Left lung (tissue), 10 donors: ENCODE measurements around the gene KIR3DL1. TPM values are rescaled to one million over a fixed set of nuclear protein-coding genes. Genes with fewer than 3 reads are reported as not detected.

Experiments used
- ATAC-seq: fragments of 200-7000 bp; cut with Tn5 transposase; one replicate; pipeline ENCODE4 v1.9.1; 2020; ENCODE audit warnings: moderate library complexity
- DNase-seq, 4 donors: peaks; one replicate each; pipeline ENCODE4 v3.0.0-alpha.2; 2013 to 2020
- H3K27ac ChIP-seq, 2 donors: fragments of 200-600 bp; sonication (generic) in 1 of 2; one replicate each; pipeline versions ENCODE4 v1.5.0 to v1.8.0; 2020 to 2021
- H3K27me3 ChIP-seq, 2 donors: fragments of 200-600 bp; sonication (generic) in 1 of 2; one replicate each; pipeline versions ENCODE4 v1.5.0 to v1.8.0; 2020 to 2021
- H3K36me3 ChIP-seq, 2 donors: fragments of 200-600 bp; sonication (generic) in 1 of 2; one replicate each; pipeline versions ENCODE4 v1.5.0 to v1.8.0; 2020 to 2021
- H3K4me1 ChIP-seq, 2 donors: fragments of 200-600 bp; one replicate each; pipeline ENCODE4 v1.8.0; 2021
- H3K4me3 ChIP-seq, 2 donors: fragments of 200-600 bp; sonication (generic) in 1 of 2; one replicate each; pipeline versions ENCODE4 v1.5.0 to v1.8.0; 2020 to 2021; ENCODE audit warnings: mild to moderate bottlenecking in 1 of 2
- H3K9me3 ChIP-seq, 2 donors: fragments of 200-600 bp; sonication (generic) in 1 of 2; one replicate each; pipeline versions ENCODE4 v1.5.0 to v1.8.0; 2020 to 2021
- CTCF ChIP-seq, 2 donors: fragments of 200-600 bp; sonication (generic) in 1 of 2; IDR thresholded peaks; one replicate each; pipeline versions ENCODE4 v1.5.0 to v1.8.0; 2021; ENCODE audit warnings: antibody characterized with exemption in 2 of 2
- intact Hi-C, 2 donors: fragments of 100-400 bp; cut with DNase I; formaldehyde crosslinking; loops; one replicate each; pipeline versions ENCODE4 v1.11.2 to v1.14.2; 2022
- polyA plus RNA-seq, 6 donors: library from polyadenylated mRNA; unstranded; fragments of 120-200 nt; gene quantifications; one replicate each; pipeline ENCODE4 v1.2.1, GENCODE V29; 2013; ENCODE audit not compliant: insufficient read length in 6 of 6
- total RNA-seq, 2 donors: library from RNA; stranded (reverse); fragmentation: NEBNext Ultra II Directional; extraction: Animal tissue kit (Norgen Biotek cat#: 25700); gene quantifications; one replicate each; pipeline ENCODE4 v1.2.1, GENCODE V29; 2021
- donor health status: DM: no; HTN: yes; CAD: no.
- donor health status: DM: no; HTN: no; CAD: no.

The KIR3DL1 gene
- total and polyA plus RNA-seq, 8 donors: 0.08 to 0.76 (median 0.15) TPM; not detected in 3

DNA sequence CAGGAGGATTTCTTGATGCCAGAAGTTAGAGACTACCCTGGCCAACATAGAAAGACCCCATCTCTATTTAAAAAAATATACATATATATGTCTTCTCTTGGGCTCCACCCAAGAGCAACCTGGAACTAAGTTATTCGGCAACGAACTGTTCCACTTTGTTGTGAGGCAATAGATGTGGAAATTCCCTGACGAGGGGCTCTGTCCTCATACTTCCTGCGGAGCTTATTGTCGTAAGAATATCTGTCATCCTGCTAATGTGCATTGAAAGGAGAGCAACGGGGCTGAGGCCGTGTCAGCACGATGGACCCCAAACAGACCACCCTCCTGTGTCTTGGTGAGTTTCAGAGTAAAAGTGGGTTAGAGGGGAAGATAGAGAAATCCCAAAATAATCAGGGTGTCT lies 57.7 kb downstream of the KIR3DL1 start, which contains the start of gene FCAR:
Gene FCAR, plus strand, starts transcription at position 246 of the 400 bp plus-strand sequence. Its CDS starts 55 bp downstream, at position 301.
- H3K4me3 ChIP-seq: peak within 1 kb of the TSS in 1 of 2 donors; percentile 38
- H3K27ac ChIP-seq: peak within 1 kb of the TSS in 1 of 2 donors; percentile 84
- no peak for TF ChIP-seq CTCF (IDR thresholded peaks at IDR 0.05)
- peaks cover 0 to 34% of the 10 kb centered on the region in 2 donors for H3K4me1 ChIP-seq
- no peaks in the 10 kb centered on the region for H3K9me3 ChIP-seq
- intact Hi-C loops: no loop called here
- DNase-seq (peak in 1 of 4 donors; percentile 39), ATAC-seq (no peak)
- H3K36me3 ChIP-seq: no peaks in the 10 kb centered on the region
- peaks cover 0 to 16% of the 10 kb centered on the region in 2 donors for H3K27me3 ChIP-seq

DNA sequence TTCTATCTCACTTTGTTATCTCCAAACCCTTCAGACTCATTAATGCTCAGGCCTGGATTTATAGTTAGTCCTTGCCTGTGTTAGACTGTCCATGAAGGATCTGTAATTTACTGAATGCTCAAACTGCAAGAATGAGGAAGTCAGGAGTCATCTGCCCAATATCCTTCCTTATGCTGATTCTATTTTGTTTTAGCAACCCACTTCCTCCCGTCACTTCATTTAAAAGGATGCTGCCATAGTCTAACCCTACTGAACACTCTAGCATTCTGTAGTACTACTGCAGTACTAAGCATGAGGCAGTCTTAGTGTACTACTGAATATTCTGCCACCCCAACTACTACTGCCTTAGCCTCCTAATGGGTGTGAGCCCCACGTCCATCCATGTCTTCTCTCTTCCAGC lies 59.2 kb downstream of the KIR3DL1 start:
- Histone ChIP-seq H3K4me3 (peak overlapping the region in 1 of 2 donors; percentile 38), H3K27me3 (peaks cover 0 to 15% of the 10 kb centered on the region in 2 donors), H3K9me3 (no peaks in the 10 kb centered on the region), H3K27ac (peak overlapping the region in 1 of 2 donors; percentile 84), H3K4me1 (peaks cover 0 to 38% of the 10 kb centered on the region in 2 donors), H3K36me3 (no peaks in the 10 kb centered on the region)
- intact Hi-C loops: no loop called here
- ATAC-seq (peak; percentile 57), DNase-seq (no peak)
- no peak for TF ChIP-seq CTCF (IDR thresholded peaks at IDR 0.05)

DNA sequence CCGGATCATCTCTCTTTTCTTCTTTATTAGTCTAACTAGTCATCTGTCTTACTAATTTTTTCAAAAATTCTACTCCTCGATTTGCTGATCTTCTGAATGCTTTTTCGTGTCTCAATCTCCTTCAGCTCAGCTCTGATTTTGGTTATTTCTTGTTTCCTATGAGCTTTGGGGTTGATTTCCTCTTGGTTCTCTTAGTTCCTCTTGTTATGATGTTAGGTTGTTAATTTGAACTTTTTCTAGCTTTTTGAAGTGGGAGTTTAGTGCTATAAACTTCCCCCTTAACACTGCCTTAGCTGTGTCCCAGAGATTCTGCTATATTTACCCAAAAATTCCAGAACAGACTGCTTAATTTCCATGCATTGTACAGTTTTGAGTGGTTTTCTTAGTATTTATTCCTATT lies 61.2 kb downstream of the KIR3DL1 start:
- H3K27ac ChIP-seq: peak overlapping the region in 1 of 2 donors; percentile 84
- H3K4me1 ChIP-seq: peaks cover 0 to 48% of the 10 kb centered on the region in 2 donors
- H3K9me3 ChIP-seq: no peaks in the 10 kb centered on the region
- no peak for ATAC-seq
- no peak for DNase-seq
- intact Hi-C loops: no loop called here
- H3K27me3 ChIP-seq: peaks cover 0 to 34% of the 10 kb centered on the region in 2 donors
- H3K4me3 ChIP-seq: peak overlapping the region in 1 of 2 donors; percentile 38
- no peak for TF ChIP-seq CTCF (IDR thresholded peaks at IDR 0.05)
- H3K36me3 ChIP-seq: no peaks in the 10 kb centered on the region

Other genes starting within 250 kb of the KIR3DL1 start
- gene LILRA2, start 242.7 kb upstream of the KIR3DL1 start, total RNA-seq: 10 to 100 TPM in 1 of 2 donors, 1 to 10 TPM in 1; 6.2 to 39.7 TPM
- 1 to 10 TPM in 3 of 6 donors, under 1 TPM in 3; 0.86 to 1.5 (median 1.0) TPM for gene LILRA2, start 242.7 kb upstream of the KIR3DL1 start, polyA plus RNA-seq
- gene LILRA1, start 222.8 kb upstream of the KIR3DL1 start, total RNA-seq: 10 to 100 TPM in 1 of 2 donors, 1 to 10 TPM in 1; 1.8 to 13.5 TPM
- under 1 TPM; 0.45 to 0.76 (median 0.57) TPM for gene LILRA1, start 222.8 kb upstream of the KIR3DL1 start, polyA plus RNA-seq
- 10 to 100 TPM; 10.9 to 47.3 TPM for gene LILRB1, start 186.0 kb upstream of the KIR3DL1 start, total RNA-seq
- 1 to 10 TPM; 1.2 to 2.6 (median 1.4) TPM for gene LILRB1, start 186.0 kb upstream of the KIR3DL1 start, polyA plus RNA-seq
- 10 to 100 TPM; 16.5 to 44.4 TPM for gene LILRB4, start 153.5 kb upstream of the KIR3DL1 start, total RNA-seq
- 1 to 10 TPM in 3 of 6 donors, under 1 TPM in 3; 0.56 to 1.5 (median 0.98) TPM for gene LILRB4, start 153.5 kb upstream of the KIR3DL1 start, polyA plus RNA-seq
- not detected for gene KIR3DL3, start 92.0 kb upstream of the KIR3DL1 start, total RNA-seq
- gene KIR3DL3, start 92.0 kb upstream of the KIR3DL1 start, polyA plus RNA-seq: not detected
- gene KIR2DL3, start 78.0 kb upstream of the KIR3DL1 start, total RNA-seq: under 1 TPM in 1 of 2 donors, not detected in 1; 0.18 TPM
- gene KIR2DL3, start 78.0 kb upstream of the KIR3DL1 start, polyA plus RNA-seq: under 1 TPM in 4 of 6 donors, not detected in 2; 0.10 to 0.23 (median 0.12) TPM
- gene KIR2DL1, start 46.7 kb upstream of the KIR3DL1 start, total RNA-seq: under 1 TPM; 0.20 to 0.47 TPM
- gene KIR2DL1, start 46.7 kb upstream of the KIR3DL1 start, polyA plus RNA-seq: under 1 TPM in 3 of 6 donors, not detected in 3; 0.14 to 0.28 (median 0.14) TPM
- under 1 TPM in 1 of 2 donors, not detected in 1; 0.76 TPM for gene KIR2DL4, start 12.9 kb upstream of the KIR3DL1 start, total RNA-seq
- gene KIR2DL4, start 12.9 kb upstream of the KIR3DL1 start, polyA plus RNA-seq: not detected
- under 1 TPM; 0.41 to 0.71 TPM for gene KIR2DS4, start 16.2 kb downstream of the KIR3DL1 start, total RNA-seq
- gene KIR2DS4, start 16.2 kb downstream of the KIR3DL1 start, polyA plus RNA-seq: under 1 TPM in 4 of 6 donors, not detected in 2; 0.15 to 0.34 (median 0.25) TPM
- under 1 TPM; 0.20 to 0.42 TPM for gene KIR3DL2, start 34.0 kb downstream of the KIR3DL1 start, total RNA-seq
- under 1 TPM in 1 of 6 donors, not detected in 5; 0.10 TPM for gene KIR3DL2, start 34.0 kb downstream of the KIR3DL1 start, polyA plus RNA-seq
- gene FCAR, start 57.8 kb downstream of the KIR3DL1 start, total RNA-seq: 10 to 100 TPM in 1 of 2 donors, under 1 TPM in 1; 0.99 to 19.5 TPM
- gene FCAR, start 57.8 kb downstream of the KIR3DL1 start, polyA plus RNA-seq: 1 to 10 TPM in 1 of 6 donors, under 1 TPM in 5; 0.40 to 1.0 (median 0.79) TPM
- 1 to 10 TPM in 1 of 2 donors, under 1 TPM in 1; 0.73 to 2.6 TPM for gene NCR1, start 89.7 kb downstream of the KIR3DL1 start, total RNA-seq
- 1 to 10 TPM in 1 of 6 donors, under 1 TPM in 5; 0.26 to 2.5 (median 0.52) TPM for gene NCR1, start 89.7 kb downstream of the KIR3DL1 start, polyA plus RNA-seq
- gene NLRP7, start 131.1 kb downstream of the KIR3DL1 start, total RNA-seq: under 1 TPM in 1 of 2 donors, not detected in 1; 0.09 TPM
- under 1 TPM in 1 of 6 donors, not detected in 5; 0.20 TPM for gene NLRP7, start 131.1 kb downstream of the KIR3DL1 start, polyA plus RNA-seq
- 10 to 100 TPM; 11.3 to 33.4 TPM for gene NLRP2, start 149.9 kb downstream of the KIR3DL1 start, total RNA-seq
- 10 to 100 TPM in 4 of 6 donors, 1 to 10 TPM in 2; 6.8 to 17.3 (median 11.1) TPM for gene NLRP2, start 149.9 kb downstream of the KIR3DL1 start, polyA plus RNA-seq
- gene GP6, start 221.8 kb downstream of the KIR3DL1 start, total RNA-seq: 1 to 10 TPM in 1 of 2 donors, under 1 TPM in 1; 0.52 to 1.0 TPM
- gene GP6, start 221.8 kb downstream of the KIR3DL1 start, polyA plus RNA-seq: 1 to 10 TPM in 2 of 6 donors, under 1 TPM in 4; 0.84 to 1.2 (median 0.91) TPM
- 10 to 100 TPM; 24.2 to 38.0 TPM for gene RDH13, start 246.7 kb downstream of the KIR3DL1 start, total RNA-seq
- 10 to 100 TPM in 5 of 6 donors, 1 to 10 TPM in 1; 7.3 to 17.5 (median 12.1) TPM for gene RDH13, start 246.7 kb downstream of the KIR3DL1 start, polyA plus RNA-seq